ENCODE measurements around the gene POLR3F. TPM values are rescaled to one million over a fixed set of nuclear protein-coding genes. Genes with fewer than 3 reads are reported as not detected.

POLR3F gene
- polyA plus RNA-seq, 4 donors = 16.2 to 21.6 (median 18.1) TPM

Other genes with a start within 250 kb of the POLR3F start
- gene ZNF133, start 178.9 kb upstream of the POLR3F start, polyA plus RNA-seq (ENCODE audit: insufficient read length in 4 of 4) = 10 to 100 TPM; 24.2 to 35.4 (median 29.7) TPM
- 1 to 10 TPM; 5.7 to 9.9 (median 7.0) TPM for gene DZANK1, start 360 bp upstream of the POLR3F start, polyA plus RNA-seq (ENCODE audit: insufficient read length in 4 of 4)
- gene RBBP9, start 29.8 kb downstream of the POLR3F start, polyA plus RNA-seq (ENCODE audit: insufficient read length in 4 of 4) = 10 to 100 TPM; 27.9 to 33.5 (median 32.0) TPM
- 10 to 100 TPM; 60.2 to 69.9 (median 63.5) TPM for gene SEC23B, start 40.5 kb downstream of the POLR3F start, polyA plus RNA-seq (ENCODE audit: insufficient read length in 4 of 4)
- 10 to 100 TPM; 77.5 to 96.5 (median 89.2) TPM for gene SMIM26, start 100.0 kb downstream of the POLR3F start, polyA plus RNA-seq (ENCODE audit: insufficient read length in 4 of 4)
- gene DTD1, start 120.7 kb downstream of the POLR3F start, polyA plus RNA-seq (ENCODE audit: insufficient read length in 4 of 4) = 10 to 100 TPM; 23.0 to 33.6 (median 29.9) TPM